Liver (tissue), 9 donors: ENCODE measurements around the gene HLTF. TPM values are rescaled to one million over a fixed set of nuclear protein-coding genes. Genes with fewer than 3 reads are reported as not detected.

Experiments used
- DNase-seq: peaks from one replicate; pipeline ENCODE4 v3.0.0-alpha.2; 2017; ENCODE audit warnings: low spot score
- H3K27ac ChIP-seq, 2 donors: one replicate each; pipeline ENCODE4 v1.7.0; 2013; ENCODE audit warnings: inconsistent platforms in 2 of 2, low read length in 2 of 2, control low read depth in 1 of 2, low read depth in 1 of 2, mild to moderate bottlenecking in 1 of 2
- H3K27me3 ChIP-seq, 4 donors: one replicate each; pipeline versions ENCODE4 v1.6.1 to v1.7.0; 2013; ENCODE audit warnings: low read length in 3 of 4, inconsistent platforms in 1 of 4, mild to moderate bottlenecking in 1 of 4, moderate library complexity in 1 of 4; ENCODE audit not compliant: control insufficient read depth in 4 of 4, insufficient read depth in 4 of 4
- H3K36me3 ChIP-seq, 4 donors: one replicate each; pipeline versions ENCODE4 v1.6.1 to v1.7.0; 2013; ENCODE audit warnings: low read length in 3 of 4, mild to moderate bottlenecking in 3 of 4, low read depth in 1 of 4, moderate library complexity in 1 of 4; ENCODE audit not compliant: control insufficient read depth in 4 of 4, insufficient read depth in 3 of 4
- H3K4me1 ChIP-seq, 4 donors: one replicate each; pipeline versions ENCODE4 v1.6.1 to v1.7.0; 2013; ENCODE audit warnings: low read length in 3 of 4, mild to moderate bottlenecking in 3 of 4, moderate library complexity in 1 of 4; ENCODE audit not compliant: control insufficient read depth in 4 of 4, insufficient read depth in 4 of 4
- H3K4me3 ChIP-seq, 3 donors: one replicate each; pipeline versions ENCODE4 v1.6.1 to v1.7.0; 2013; ENCODE audit warnings: low read length in 3 of 3, control low read depth in 1 of 3, low read depth in 1 of 3, mild to moderate bottlenecking in 1 of 3
- H3K9ac ChIP-seq, 2 donors: one replicate each; pipeline ENCODE4 v1.7.0; 2013; ENCODE audit warnings: low read length in 2 of 2, mild to moderate bottlenecking in 2 of 2, moderate library complexity in 2 of 2, control low read depth in 1 of 2, low read depth in 1 of 2
- H3K9me3 ChIP-seq, 4 donors: one replicate each; pipeline versions ENCODE4 v1.6.1 to v1.7.0; 2013; ENCODE audit warnings: low read length in 3 of 4; ENCODE audit not compliant: control insufficient read depth in 4 of 4
- EGR1 ChIP-seq, 2 donors: IDR thresholded peaks; 2 replicates each; pipeline ENCODE4 v1.6.1; 2016 to 2018; ENCODE audit warnings: antibody characterized with exemption in 2 of 2, low read depth in 2 of 2
- FOXA1 ChIP-seq: IDR thresholded peaks from 2 replicates; pipeline ENCODE4 v1.6.1; 2016; ENCODE audit warnings: antibody characterized with exemption
- FOXA2 ChIP-seq: IDR thresholded peaks from 2 replicates; pipeline ENCODE4 v1.6.1; 2016; ENCODE audit warnings: antibody characterized with exemption
- GABPA ChIP-seq, 2 donors: IDR thresholded peaks in 1 of 2; conservative IDR thresholded peaks in 1 of 2; 2 replicates each; pipeline ENCODE4 v1.6.1; 2016; ENCODE audit warnings: antibody characterized with exemption in 2 of 2, mild to moderate bottlenecking in 1 of 2, moderate library complexity in 1 of 2
- HNF4A ChIP-seq, 2 donors: conservative IDR thresholded peaks; 2 replicates each; pipeline ENCODE4 v1.6.1; 2016; ENCODE audit warnings: antibody characterized with exemption in 2 of 2, mild to moderate bottlenecking in 2 of 2
- HNF4G ChIP-seq: IDR thresholded peaks from 2 replicates; pipeline ENCODE4 v1.6.1; 2016; ENCODE audit warnings: antibody characterized with exemption
- JUND ChIP-seq, 2 donors: IDR thresholded peaks; 2 replicates each; pipeline ENCODE4 v1.6.1; 2016; ENCODE audit warnings: antibody characterized with exemption in 2 of 2
- RAD21 ChIP-seq, 2 donors: IDR thresholded peaks; 2 replicates each; pipeline ENCODE4 v1.6.1; 2016; ENCODE audit warnings: antibody characterized with exemption in 2 of 2, mild to moderate bottlenecking in 2 of 2
- RXRA ChIP-seq, 2 donors: IDR thresholded peaks; 2 replicates each; pipeline ENCODE4 v1.6.1; 2017 to 2018; ENCODE audit warnings: antibody characterized with exemption in 2 of 2, mild to moderate bottlenecking in 1 of 2
- SP1 ChIP-seq: IDR thresholded peaks from 2 replicates; pipeline ENCODE4 v1.6.1; 2018; ENCODE audit warnings: antibody characterized with exemption, mild to moderate bottlenecking
- TAF1 ChIP-seq: conservative IDR thresholded peaks from 2 replicates; pipeline ENCODE4 v1.6.1; 2016; ENCODE audit warnings: antibody characterized with exemption, mild to moderate bottlenecking
- YY1 ChIP-seq: IDR thresholded peaks from 2 replicates; pipeline ENCODE4 v1.6.1; 2016; ENCODE audit warnings: antibody characterized with exemption, mild to moderate bottlenecking
- WGBS: extraction: QIAGEN DNeasy Blood & Tissue Kit; methylation state at CpG from one replicate; pipeline ENCODE4 v1.1.7; 2013; 5-methylcytosine and 5-hydroxymethylcytosine counted together
- polyA plus RNA-seq, 2 donors: library from polyadenylated mRNA; stranded (reverse) in 1 of 2; unstranded in 1 of 2; fragments of 200-250 nt in 1 of 2; fragments of >200 nt in 1 of 2; fragmentation: Nextera tagmentation in 1 of 2; extraction: Ambion mirVana in 1 of 2; gene quantifications; one replicate each; pipeline versions ENCODE4 v1.2.1 to v1.2.3, GENCODE V29; 2013 to 2015
- total RNA-seq, 2 donors: library from RNA; depleted of rRNA; stranded (reverse); fragments of >200 nt; gene quantifications; one replicate each; pipeline ENCODE4 v1.2.3, GENCODE V29; 2014
- TF ChIP-seq, protein P1 (sequence below): IDR thresholded peaks from 2 replicates; pipeline ENCODE4 v1.6.1; 2016; ENCODE audit warnings: antibody characterized with exemption
- TF ChIP-seq, protein P2 (sequence below): IDR thresholded peaks from 2 replicates; pipeline ENCODE4 v1.6.1; 2016; ENCODE audit warnings: antibody characterized with exemption, mild to moderate bottlenecking
- TF ChIP-seq, protein P3 (sequence below): IDR thresholded peaks from 2 replicates; pipeline ENCODE4 v1.6.1; 2016; ENCODE audit warnings: antibody characterized with exemption
- TF ChIP-seq, protein P4 (sequence below): fragments of 150-350 bp; IDR thresholded peaks from 2 replicates; pipeline ENCODE4 v1.5.1; 2017; ENCODE audit warnings: improper control_type of control experiment, low read depth, low read length; ENCODE audit not compliant: missing input control
- TF ChIP-seq, protein P5 (sequence below): IDR thresholded peaks from 2 replicates; pipeline ENCODE4 v1.6.1; 2016; ENCODE audit warnings: antibody characterized with exemption
- donor health status: healthy.
- donor health status: healthy.
- donor health status: healthy.
- donor health status: healthy.
- donor health status: healthy.

HLTF gene
- total and polyA plus RNA-seq, 4 donors: 4.1 to 31.7 (median 17.0) TPM

DNA sequence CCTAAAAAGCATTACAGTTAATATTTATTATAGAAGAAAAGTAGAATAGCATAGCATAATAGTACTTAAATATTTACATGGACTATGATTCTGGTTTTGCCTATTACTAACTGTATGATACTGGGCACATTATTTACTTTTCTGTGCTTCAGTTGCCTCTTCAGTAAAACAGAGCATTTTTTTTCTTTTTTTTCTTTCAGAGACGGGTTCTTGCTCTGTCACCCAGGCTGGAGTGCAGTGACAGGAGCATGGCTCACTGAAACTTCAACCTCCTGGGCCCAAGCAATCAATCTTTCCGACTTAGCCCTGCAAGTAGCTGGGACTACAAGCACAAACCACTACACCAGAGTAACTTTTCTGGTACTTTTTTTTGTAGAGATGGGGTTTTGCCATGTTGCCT, 48.0 kb downstream of the HLTF start:
- peak overlapping the region in 1 of 2 donors; percentile 72 for H3K27ac ChIP-seq
- peaks cover 0 to 3% (median 2%) of the 10 kb centered on the region in 4 donors for H3K36me3 ChIP-seq
- 45% methylated on average over 2 of the region's 2 CpGs for WGBS
- TF ChIP-seq YY1 (no peak), JUND (IDR thresholded peaks at IDR 0.05) (no peak), FOXA2 (no peak), EGR1 (IDR thresholded peaks at IDR 0.05; ENCODE audit: low read depth in 2 of 2) (no peak), RAD21 (IDR thresholded peaks at IDR 0.05) (no peak), FOXA1 (no peak), TAF1 (no peak)
- DNase-seq: no peak
- H3K9ac ChIP-seq: peak overlapping the region in 1 of 2 donors; percentile 57
- peaks cover 3 to 10% (median 6%) of the 10 kb centered on the region in 4 donors for H3K4me1 ChIP-seq
- H3K27me3 ChIP-seq: no peaks in the 10 kb centered on the region
- H3K9me3 ChIP-seq: no peaks in the 10 kb centered on the region
- H3K4me3 ChIP-seq: no peak overlapping the region

DNA sequence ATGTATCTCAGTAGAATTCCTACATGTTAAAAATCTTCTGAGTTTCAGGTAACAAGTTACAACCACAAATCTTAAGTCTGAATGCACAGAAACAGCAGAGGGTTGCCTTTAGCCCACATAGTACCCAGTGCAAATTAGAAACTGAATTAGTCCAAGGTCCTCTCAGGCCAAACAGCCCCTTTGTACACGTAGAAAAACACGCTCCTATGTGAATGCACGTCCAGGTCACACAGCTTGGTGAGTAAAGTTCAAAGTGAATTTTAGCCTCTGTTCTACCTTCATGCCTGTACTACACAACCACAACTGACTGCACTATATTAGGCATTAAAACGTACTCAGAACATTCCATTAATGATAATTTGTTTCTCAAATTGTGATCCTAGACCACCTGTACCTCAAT, 48.6 kb downstream of the HLTF start:
- 46% methylated on average over 4 of the region's 4 CpGs for WGBS
- DNase-seq: no peak
- Histone ChIP-seq H3K9me3 (no peaks in the 10 kb centered on the region), H3K4me3 (no peak overlapping the region), H3K27ac (peak overlapping the region; percentile 50 to 72), H3K36me3 (peaks cover 0 to 3% (median 2%) of the 10 kb centered on the region in 4 donors), H3K4me1 (peaks cover 3 to 10% (median 6%) of the 10 kb centered on the region in 4 donors), H3K9ac (peak overlapping the region in 1 of 2 donors; percentile 57), H3K27me3 (no peaks in the 10 kb centered on the region)
- TF ChIP-seq GABPA (IDR thresholded peaks at IDR 0.05 in 1 of 2, conservative IDR thresholded peaks at IDR 0.05 in 1 of 2) (no peak), YY1 (peak; percentile 20), RAD21 (IDR thresholded peaks at IDR 0.05) (peak in 1 of 2 donors; percentile 16), FOXA2 (no peak), SP1 (peak; percentile 96), HNF4G (peak; percentile 66), HNF4A (conservative IDR thresholded peaks at IDR 0.05) (peak; percentile 86 to 89), TAF1 (no peak), FOXA1 (no peak), RXRA (IDR thresholded peaks at IDR 0.05) (peak; percentile 85 to 88)
- TF ChIP-seq, protein P1, sequence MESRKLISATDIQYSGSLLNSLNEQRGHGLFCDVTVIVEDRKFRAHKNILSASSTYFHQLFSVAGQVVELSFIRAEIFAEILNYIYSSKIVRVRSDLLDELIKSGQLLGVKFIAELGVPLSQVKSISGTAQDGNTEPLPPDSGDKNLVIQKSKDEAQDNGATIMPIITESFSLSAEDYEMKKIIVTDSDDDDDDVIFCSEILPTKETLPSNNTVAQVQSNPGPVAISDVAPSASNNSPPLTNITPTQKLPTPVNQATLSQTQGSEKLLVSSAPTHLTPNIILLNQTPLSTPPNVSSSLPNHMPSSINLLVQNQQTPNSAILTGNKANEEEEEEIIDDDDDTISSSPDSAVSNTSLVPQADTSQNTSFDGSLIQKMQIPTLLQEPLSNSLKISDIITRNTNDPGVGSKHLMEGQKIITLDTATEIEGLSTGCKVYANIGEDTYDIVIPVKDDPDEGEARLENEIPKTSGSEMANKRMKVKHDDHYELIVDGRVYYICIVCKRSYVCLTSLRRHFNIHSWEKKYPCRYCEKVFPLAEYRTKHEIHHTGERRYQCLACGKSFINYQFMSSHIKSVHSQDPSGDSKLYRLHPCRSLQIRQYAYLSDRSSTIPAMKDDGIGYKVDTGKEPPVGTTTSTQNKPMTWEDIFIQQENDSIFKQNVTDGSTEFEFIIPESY: peak; percentile 22
- TF ChIP-seq, protein P2, sequence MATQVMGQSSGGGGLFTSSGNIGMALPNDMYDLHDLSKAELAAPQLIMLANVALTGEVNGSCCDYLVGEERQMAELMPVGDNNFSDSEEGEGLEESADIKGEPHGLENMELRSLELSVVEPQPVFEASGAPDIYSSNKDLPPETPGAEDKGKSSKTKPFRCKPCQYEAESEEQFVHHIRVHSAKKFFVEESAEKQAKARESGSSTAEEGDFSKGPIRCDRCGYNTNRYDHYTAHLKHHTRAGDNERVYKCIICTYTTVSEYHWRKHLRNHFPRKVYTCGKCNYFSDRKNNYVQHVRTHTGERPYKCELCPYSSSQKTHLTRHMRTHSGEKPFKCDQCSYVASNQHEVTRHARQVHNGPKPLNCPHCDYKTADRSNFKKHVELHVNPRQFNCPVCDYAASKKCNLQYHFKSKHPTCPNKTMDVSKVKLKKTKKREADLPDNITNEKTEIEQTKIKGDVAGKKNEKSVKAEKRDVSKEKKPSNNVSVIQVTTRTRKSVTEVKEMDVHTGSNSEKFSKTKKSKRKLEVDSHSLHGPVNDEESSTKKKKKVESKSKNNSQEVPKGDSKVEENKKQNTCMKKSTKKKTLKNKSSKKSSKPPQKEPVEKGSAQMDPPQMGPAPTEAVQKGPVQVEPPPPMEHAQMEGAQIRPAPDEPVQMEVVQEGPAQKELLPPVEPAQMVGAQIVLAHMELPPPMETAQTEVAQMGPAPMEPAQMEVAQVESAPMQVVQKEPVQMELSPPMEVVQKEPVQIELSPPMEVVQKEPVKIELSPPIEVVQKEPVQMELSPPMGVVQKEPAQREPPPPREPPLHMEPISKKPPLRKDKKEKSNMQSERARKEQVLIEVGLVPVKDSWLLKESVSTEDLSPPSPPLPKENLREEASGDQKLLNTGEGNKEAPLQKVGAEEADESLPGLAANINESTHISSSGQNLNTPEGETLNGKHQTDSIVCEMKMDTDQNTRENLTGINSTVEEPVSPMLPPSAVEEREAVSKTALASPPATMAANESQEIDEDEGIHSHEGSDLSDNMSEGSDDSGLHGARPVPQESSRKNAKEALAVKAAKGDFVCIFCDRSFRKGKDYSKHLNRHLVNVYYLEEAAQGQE: no peak
- TF ChIP-seq, protein P3, sequence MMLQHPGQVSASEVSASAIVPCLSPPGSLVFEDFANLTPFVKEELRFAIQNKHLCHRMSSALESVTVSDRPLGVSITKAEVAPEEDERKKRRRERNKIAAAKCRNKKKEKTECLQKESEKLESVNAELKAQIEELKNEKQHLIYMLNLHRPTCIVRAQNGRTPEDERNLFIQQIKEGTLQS: no peak
- TF ChIP-seq, protein P4, sequence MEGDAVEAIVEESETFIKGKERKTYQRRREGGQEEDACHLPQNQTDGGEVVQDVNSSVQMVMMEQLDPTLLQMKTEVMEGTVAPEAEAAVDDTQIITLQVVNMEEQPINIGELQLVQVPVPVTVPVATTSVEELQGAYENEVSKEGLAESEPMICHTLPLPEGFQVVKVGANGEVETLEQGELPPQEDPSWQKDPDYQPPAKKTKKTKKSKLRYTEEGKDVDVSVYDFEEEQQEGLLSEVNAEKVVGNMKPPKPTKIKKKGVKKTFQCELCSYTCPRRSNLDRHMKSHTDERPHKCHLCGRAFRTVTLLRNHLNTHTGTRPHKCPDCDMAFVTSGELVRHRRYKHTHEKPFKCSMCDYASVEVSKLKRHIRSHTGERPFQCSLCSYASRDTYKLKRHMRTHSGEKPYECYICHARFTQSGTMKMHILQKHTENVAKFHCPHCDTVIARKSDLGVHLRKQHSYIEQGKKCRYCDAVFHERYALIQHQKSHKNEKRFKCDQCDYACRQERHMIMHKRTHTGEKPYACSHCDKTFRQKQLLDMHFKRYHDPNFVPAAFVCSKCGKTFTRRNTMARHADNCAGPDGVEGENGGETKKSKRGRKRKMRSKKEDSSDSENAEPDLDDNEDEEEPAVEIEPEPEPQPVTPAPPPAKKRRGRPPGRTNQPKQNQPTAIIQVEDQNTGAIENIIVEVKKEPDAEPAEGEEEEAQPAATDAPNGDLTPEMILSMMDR: no peak
- TF ChIP-seq, protein P5, sequence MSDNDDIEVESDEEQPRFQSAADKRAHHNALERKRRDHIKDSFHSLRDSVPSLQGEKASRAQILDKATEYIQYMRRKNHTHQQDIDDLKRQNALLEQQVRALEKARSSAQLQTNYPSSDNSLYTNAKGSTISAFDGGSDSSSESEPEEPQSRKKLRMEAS: peak; percentile 39
